HCT116 (cell line): ENCODE data around the gene R3HDM1. TPM values are rescaled to one million over a fixed set of nuclear protein-coding genes. Genes with fewer than 3 reads are reported as not detected.

Source experiments
- ATAC-seq: fragments of 200-7000 bp; cut with Tn5 transposase; 2 replicates; pipeline ENCODE4 v1.9.1; 2020; ENCODE audit warnings: mild to moderate bottlenecking, moderate library complexity
- BruUV-seq: library from RNA; stranded (reverse); fragments of 400-500 nt; replicated peaks from 2 replicates; lab custom pipeline; 2021; lab: Mats Ljungman, UMichigan
- CTCF ChIA-PET: fragments of 300-600 bp; sonication (Branson Sonifier 250); formaldehyde crosslinking; loops from one replicate; lab custom pipeline; 2021; ENCODE audit warnings: antibody characterized with exemption; lab: Charles Lee
- POLR2A ChIA-PET: fragments of 300-600, 350-600 bp; sonication (Branson Sonifier 250); formaldehyde crosslinking; loops from one replicate; lab custom pipeline; 2021; ENCODE audit warnings: antibody characterized with exemption; lab: Charles Lee
- RAD21 ChIA-PET, 2 experiments: fragments of 300-600 bp; sonication (Branson Sonifier 250); formaldehyde crosslinking; loops; one replicate each; lab custom pipeline; 2023; ENCODE audit warnings: low total read pairs in 2 of 2; ENCODE audit not compliant: uncharacterized antibody in 2 of 2, unreplicated experiment in 2 of 2, low non-redundant PET in 1 of 2; lab: Charles Lee
- DNase-seq: peaks from one replicate; pipeline ENCODE4 v3.0.0-alpha.2; 2010; ENCODE audit warnings: low read depth, low spot score
- H2AFZ ChIP-seq: fragments of 200-600 bp; shearing (Covaris generic), sonication (generic); 2 replicates; pipeline ENCODE4 v1.6.1; 2017; ENCODE audit warnings: low read depth, mixed run types, mixed read lengths, antibody characterized with exemption, low read length; ENCODE audit not compliant: poor library complexity, severe bottlenecking
- H3K27ac ChIP-seq: 2 replicates; pipeline ENCODE4 v1.5.1; 2012; ENCODE audit warnings: low read depth, low read length
- H3K27me3 ChIP-seq: fragments of 200-600 bp; sonication (generic); 2 replicates; pipeline ENCODE4 v1.6.1; 2016; ENCODE audit warnings: mixed run types, low read length, mixed read lengths; ENCODE audit not compliant: insufficient read depth
- H3K36me3 ChIP-seq, 2 experiments: fragments of 200-500 bp in 1 of 2; fragments of 200-600 bp in 1 of 2; sonication (Bioruptor generic) in 1 of 2; sonication (generic) in 1 of 2; 2 replicates each; pipeline versions ENCODE4 v1.5.1 to v1.6.1; 2014 to 2016; ENCODE audit warnings: low read length in 2 of 2, inconsistent platforms in 1 of 2, mixed read lengths in 1 of 2, mixed run types in 1 of 2; ENCODE audit not compliant: insufficient read depth in 2 of 2, control insufficient read depth in 1 of 2
- H3K4me1 ChIP-seq, 2 experiments: fragments of 200-600 bp in 1 of 2; sonication (generic) in 1 of 2; 2 replicates each; pipeline versions ENCODE4 v1.5.1 to v1.6.1; 2012 to 2017; ENCODE audit warnings: low read length in 2 of 2, inconsistent platforms in 1 of 2, mild to moderate bottlenecking in 1 of 2, mixed read lengths in 1 of 2, mixed run types in 1 of 2, moderate library complexity in 1 of 2; ENCODE audit not compliant: insufficient read depth in 2 of 2, control insufficient read depth in 1 of 2
- H3K4me2 ChIP-seq: fragments of 200-600 bp; sonication (generic); 2 replicates; pipeline ENCODE4 v1.6.1; 2017; ENCODE audit warnings: mixed run types, low read length, mixed read lengths
- H3K4me3 ChIP-seq, 2 experiments: fragments of 200-600 bp in 1 of 2; sonication (generic) in 1 of 2; replicated peaks in 1 of 2; 2 replicates each; pipeline ENCODE4 v1.5.1; 2011 to 2016; ENCODE audit warnings: low read length in 2 of 2, control low read depth in 1 of 2, low read depth in 1 of 2, mild to moderate bottlenecking in 1 of 2, mixed read lengths in 1 of 2, mixed run types in 1 of 2
- H3K79me2 ChIP-seq: fragments of 200-600 bp; sonication (generic); 2 replicates; pipeline ENCODE4 v1.6.1; 2017; ENCODE audit warnings: mild to moderate bottlenecking, mixed run types, low read length, moderate library complexity, mixed read lengths; ENCODE audit not compliant: insufficient read depth
- H3K9ac ChIP-seq: fragments of 200-600 bp; sonication (generic); 2 replicates; pipeline ENCODE4 v1.6.1; 2016; ENCODE audit warnings: low read length, mixed read lengths
- H3K9me2 ChIP-seq: fragments of 200-600 bp; sonication (generic), shearing (Covaris generic); 2 replicates; pipeline ENCODE4 v1.6.1; 2017; ENCODE audit warnings: mixed run types, mild to moderate bottlenecking, moderate library complexity; ENCODE audit not compliant: insufficient read depth
- H3K9me3 ChIP-seq, 2 experiments: fragments of 200-500 bp in 1 of 2; fragments of 200-600 bp in 1 of 2; sonication (Bioruptor generic) in 1 of 2; sonication (generic) in 1 of 2; 2 replicates each; pipeline ENCODE4 v1.6.1; 2014 to 2017; ENCODE audit warnings: low read length in 2 of 2, mixed read lengths in 2 of 2, inconsistent platforms in 1 of 2, low read depth in 1 of 2, mild to moderate bottlenecking in 1 of 2, mixed run types in 1 of 2, moderate library complexity in 1 of 2; ENCODE audit not compliant: control insufficient read depth in 1 of 2, insufficient read depth in 1 of 2
- H4K20me1 ChIP-seq: fragments of 200-600 bp; sonication (generic), shearing (Covaris generic); 2 replicates; pipeline ENCODE4 v1.6.1; 2017; ENCODE audit warnings: mixed run types, mild to moderate bottlenecking, moderate library complexity; ENCODE audit not compliant: insufficient read depth
- ATF3 ChIP-seq: IDR thresholded peaks from 2 replicates; pipeline ENCODE4 v1.6.1; 2012
- CBX3 ChIP-seq: IDR thresholded peaks from 2 replicates; pipeline ENCODE4 v1.6.1; 2012; ENCODE audit warnings: low read depth
- CEBPB ChIP-seq: IDR thresholded peaks from 2 replicates; pipeline ENCODE4 v1.6.1; 2012; ENCODE audit warnings: low read depth
- EZH2 ChIP-seq: fragments of 200-600 bp; sonication (generic); IDR thresholded peaks from 2 replicates; pipeline ENCODE4 v1.6.1; 2017; ENCODE audit warnings: antibody characterized with exemption, mixed run types
- EZH2phosphoT487 ChIP-seq: fragments of 200-600 bp; IDR thresholded peaks from 2 replicates; pipeline ENCODE4 v1.6.1; 2018; ENCODE audit warnings: antibody characterized with exemption, borderline replicate concordance
- SIN3A ChIP-seq: IDR thresholded peaks from 2 replicates; pipeline ENCODE4 v1.6.1; 2012; ENCODE audit warnings: low read depth
- SP1 ChIP-seq: IDR thresholded peaks from 2 replicates; pipeline ENCODE4 v1.6.1; 2012; ENCODE audit warnings: low read depth
- SRF ChIP-seq: IDR thresholded peaks from 2 replicates; pipeline ENCODE4 v1.6.1; 2012; ENCODE audit warnings: low read depth
- TCF7L2 ChIP-seq: IDR thresholded peaks from 2 replicates; pipeline ENCODE4 v1.7.0; 2011; ENCODE audit warnings: borderline replicate concordance, inconsistent platforms; ENCODE audit not compliant: insufficient read depth, insufficient read length; ENCODE audit errors: extremely low read depth
- YY1 ChIP-seq: IDR thresholded peaks from 2 replicates; pipeline ENCODE4 v1.6.1; 2011; ENCODE audit warnings: low read length, low read depth, moderate library complexity, mild to moderate bottlenecking; ENCODE audit not compliant: insufficient replicate concordance; ENCODE audit errors: extremely low read depth
- ZNF274 ChIP-seq: fragments of 200-500 bp; sonication (Bioruptor generic); IDR thresholded peaks from 2 replicates; pipeline ENCODE4 v1.6.1; 2014; ENCODE audit warnings: mild to moderate bottlenecking, low read depth, low read length, inconsistent platforms
- intact Hi-C: fragments of 100-400 bp; cut with micrococcal nuclease; formaldehyde crosslinking; loops from 2 replicates; pipeline ENCODE4 v1.10.0; 2022
- microRNA counts: library from miRNA; unstranded; fragments of <30 nt; microRNA quantifications from one replicate; lab custom pipeline; 2015
- microRNA-seq: library from miRNA; unstranded; fragments of <30 nt; microRNA quantifications from one replicate; pipeline ENCODE4, GENCODE V29; 2016; ENCODE audit warnings: borderline number of aligned reads
- total RNA-seq: library from RNA; stranded (reverse); gene quantifications from one replicate; pipeline ENCODE4 v1.2.1, GENCODE V29; 2021; ENCODE audit not compliant: unreplicated experiment

The R3HDM1 gene
- total RNA-seq, 1 experiment from 2014 or later, result 43.1 TPM

GRCh38 chr2:135773917-135774316 lies 242.6 kb downstream of the R3HDM1 start:
- ChIA-PET POLR2A (no interaction called here), CTCF (no interaction called here), RAD21 (no interaction called here)
- DNase-seq (no peak), ATAC-seq (no peak)
- no peak for TF ChIP-seq ATF3
- no peak for TF ChIP-seq SRF
- TF ChIP-seq EZH2, result no peak
- no peak for TF ChIP-seq CEBPB
- TF ChIP-seq ZNF274, result no peak
- no peak for TF ChIP-seq SIN3A
- no peak for TF ChIP-seq EZH2phosphoT487
- no peak for TF ChIP-seq TCF7L2
- TF ChIP-seq CBX3, result no peak
- no peak for TF ChIP-seq YY1
- no peak for TF ChIP-seq SP1
- H3K27ac ChIP-seq, result no peak overlapping the region
- H3K27me3 ChIP-seq, result no peaks in the 10 kb centered on the region
- H3K4me3 ChIP-seq, result no peak overlapping the region
- intact Hi-C loops, result no loop called here
- H3K9me2 ChIP-seq, result no peaks in the 10 kb centered on the region
- no peak overlapping the region for H3K9ac ChIP-seq
- no peaks in the 10 kb centered on the region; the same call in 1 of the 2 replicates for H3K79me2 ChIP-seq
- peaks cover 56 to 68% of the 10 kb centered on the region in 2 experiments for H3K36me3 ChIP-seq
- no peaks in the 10 kb centered on the region for H3K4me1 ChIP-seq
- H4K20me1 ChIP-seq, result no peaks in the 10 kb centered on the region
- no TSS peak for BruUV-seq
- no peaks in the 10 kb centered on the region for H3K9me3 ChIP-seq
- no peak overlapping the region for H2AFZ ChIP-seq
- no peak overlapping the region for H3K4me2 ChIP-seq

MicroRNA genes within 50 kb of the gene (microRNA counts, 767-probe panel; counts per million panel counts)
- microRNA hsa-miR-128 (lab: Ali Mortazavi, UCI), result not detected

Small RNA genes within 50 kb of the gene (microRNA-seq; reads per million reads assigned to microRNA genes)
- gene MIR128-1, result 311 reads per million, percentile 71 among the genes with 10 or more reads in this experiment

Other genes starting within 250 kb of the R3HDM1 start
- 12.0 TPM for gene ZRANB3, start 266 bp upstream of the R3HDM1 start, total RNA-seq
- 69.7 TPM for gene UBXN4, start 210.4 kb downstream of the R3HDM1 start, total RNA-seq